HepG2 (cell line): ENCODE results near the gene EPC2. TPM values are rescaled to one million over a fixed set of nuclear protein-coding genes. Genes with fewer than 3 reads are reported as not detected.

Experiments used
- ATAC-seq: fragments of 200-7000 bp; cut with Tn5 transposase; 3 replicates; pipeline ENCODE4 v1.9.1; 2020; ENCODE audit warnings: mild to moderate bottlenecking, moderate library complexity
- BruUV-seq: library from RNA; stranded (reverse); fragments of 400-500 nt; replicated peaks from 2 replicates; lab custom pipeline; 2021; lab: Mats Ljungman, UMichigan
- CTCF ChIA-PET: fragments of 300-600 bp; formaldehyde crosslinking; extraction: SDS; loops from one replicate; lab custom pipeline; 2021; ENCODE audit warnings: low total read pairs, inconsistent platforms, low intra/inter-chr PET ratio; lab: Yijun Ruan, JAX
- POLR2A ChIA-PET: fragments of 350-600 bp; sonication (Branson Sonifier 250); formaldehyde crosslinking; loops from one replicate; lab custom pipeline; 2020; ENCODE audit warnings: antibody characterized with exemption, inconsistent platforms; lab: Yijun Ruan, JAX
- DNase-seq: peaks from one replicate; pipeline ENCODE4 v3.0.0-alpha.2; 2015; ENCODE audit warnings: low spot score
- FAIRE-seq: peaks from 3 replicates; lab custom pipeline; 2011; peaks lifted over from hg19 to GRCh38; lab: Jason Lieb, UNC
- H2AFZ ChIP-seq: one replicate; pipeline ENCODE4 v1.6.1; 2011; ENCODE audit warnings: low read length, inconsistent platforms
- H3K27ac ChIP-seq: fragments of 300-600 bp; 3 replicates; pipeline ENCODE4 v1.8.0; 2011; ENCODE audit warnings: mixed run types, mild to moderate bottlenecking, mixed read lengths, low read length, inconsistent platforms; ENCODE audit not compliant: insufficient read depth; ENCODE audit errors: extremely low read length
- H3K27me3 ChIP-seq, 2 experiments: fragments of 200-600 bp in 1 of 2; 2 replicates in 1 of 2; 3 replicates in 1 of 2; pipeline versions ENCODE4 v1.6.0 to v1.8.0; 2011; ENCODE audit warnings: low read length in 2 of 2, mild to moderate bottlenecking in 2 of 2, moderate library complexity in 2 of 2, inconsistent platforms in 1 of 2; ENCODE audit not compliant: insufficient read depth in 2 of 2, control insufficient read depth in 1 of 2
- H3K36me3 ChIP-seq, 2 experiments: fragments of 200-600 bp in 1 of 2; replicated peaks in 1 of 2; 2 replicates in 1 of 2; 3 replicates in 1 of 2; pipeline versions ENCODE4 v1.5.1 to v1.8.0; 2011; ENCODE audit warnings: low read length in 2 of 2, inconsistent platforms in 1 of 2; ENCODE audit not compliant: insufficient read depth in 2 of 2, control insufficient read depth in 1 of 2
- H3K4me1 ChIP-seq: 2 replicates; pipeline ENCODE4 v1.5.1; 2012; ENCODE audit warnings: low read length, inconsistent platforms; ENCODE audit not compliant: insufficient read depth
- H3K4me2 ChIP-seq: 2 replicates; pipeline ENCODE4 v1.6.0; 2011; ENCODE audit warnings: low read depth, low read length, inconsistent platforms
- H3K4me3 ChIP-seq, 3 experiments: fragments of 200-600 bp in 1 of 3; sonication (generic), shearing (Covaris generic) in 1 of 3; replicated peaks in 1 of 3; 2 replicates each; pipeline ENCODE4 v1.5.1; 2011 to 2016; ENCODE audit warnings: low read length in 3 of 3, inconsistent platforms in 2 of 3, low read depth in 2 of 3, mild to moderate bottlenecking in 2 of 3, control low read depth in 1 of 3, mixed read lengths in 1 of 3; ENCODE audit not compliant: insufficient read depth in 1 of 3
- H3K79me2 ChIP-seq: one replicate; pipeline ENCODE4 v1.6.1; 2011; ENCODE audit warnings: low read length, inconsistent platforms; ENCODE audit not compliant: insufficient read depth
- H3K9ac ChIP-seq: 2 replicates; pipeline ENCODE4 v1.6.0; 2011; ENCODE audit warnings: mild to moderate bottlenecking, low read depth, low read length, inconsistent platforms; ENCODE audit not compliant: insufficient read depth
- H3K9me3 ChIP-seq: 2 replicates; pipeline ENCODE4 v1.5.1; 2012; ENCODE audit warnings: mild to moderate bottlenecking, low read length
- H4K20me1 ChIP-seq: 2 replicates; pipeline ENCODE4 v1.6.0; 2011; ENCODE audit warnings: inconsistent platforms, mild to moderate bottlenecking, low read length, moderate library complexity; ENCODE audit not compliant: insufficient read depth
- BHLHE40 ChIP-seq: IDR thresholded peaks from 2 replicates; pipeline ENCODE4 v1.6.1; 2011; ENCODE audit warnings: low read length, improper control_type of control experiment
- GTF3A ChIP-seq: sonication (generic); formaldehyde crosslinking; conservative IDR thresholded peaks from 2 replicates; pipeline ENCODE4 v1.4.0; 2020; ENCODE audit warnings: mild to moderate bottlenecking, missing genetic modification reagents
- IKZF4 ChIP-seq: sonication (generic); formaldehyde crosslinking; IDR thresholded peaks from 2 replicates; pipeline ENCODE4 v1.5.1; 2020; ENCODE audit warnings: borderline replicate concordance, mild to moderate bottlenecking, low read depth, missing genetic modification reagents; ENCODE audit errors: not compliant biosample characterization
- SMYD3 ChIP-seq: sonication (generic); formaldehyde crosslinking; IDR thresholded peaks from 2 replicates; pipeline ENCODE4 v1.8.1; 2023; ENCODE audit warnings: mild to moderate bottlenecking, missing genetic modification reagents
- ZBTB26 ChIP-seq: IDR thresholded peaks from 2 replicates; pipeline ENCODE4 v1.6.1; 2016; ENCODE audit warnings: missing compliant biosample characterization, missing genetic modification reagents, borderline replicate concordance
- ZBTB4 ChIP-seq: sonication (generic); formaldehyde crosslinking; IDR thresholded peaks from 2 replicates; pipeline ENCODE4 v1.4.0; 2020; ENCODE audit warnings: missing genetic modification reagents, mild to moderate bottlenecking, borderline replicate concordance
- ZC3H13 ChIP-seq: sonication (generic); formaldehyde crosslinking; IDR thresholded peaks from 2 replicates; pipeline ENCODE4 v1.8.1; 2023; ENCODE audit warnings: mild to moderate bottlenecking, missing genetic modification reagents, moderate library complexity
- ZKSCAN1 ChIP-seq: fragments of 150-350 bp; IDR thresholded peaks from 2 replicates; pipeline ENCODE4 v1.6.1; 2014; ENCODE audit warnings: low read length
- ZNF138 ChIP-seq: sonication (generic); formaldehyde crosslinking; IDR thresholded peaks from 2 replicates; pipeline ENCODE4 v1.5.0; 2020; ENCODE audit warnings: mild to moderate bottlenecking, low read depth, missing genetic modification reagents
- ZNF350 ChIP-seq: sonication (generic); formaldehyde crosslinking; IDR thresholded peaks from 2 replicates; pipeline ENCODE4 v1.4.0; 2020; ENCODE audit warnings: mild to moderate bottlenecking, low read depth, missing genetic modification reagents, borderline replicate concordance
- ZNF557 ChIP-seq: sonication (generic); formaldehyde crosslinking; IDR thresholded peaks from 2 replicates; pipeline ENCODE4 v1.4.0; 2020; ENCODE audit warnings: missing genetic modification reagents
- WGBS: methylation state at CpG from one replicate; pipeline ENCODE4 v1.1.6; 2017; ENCODE audit warnings: low lambda C conversion rate; 5-methylcytosine and 5-hydroxymethylcytosine counted together
- in situ Hi-C: cut with HindIII; loops from 2 replicates; pipeline ENCODE4 v1.10.0; 2017; ENCODE audit warnings: low pct_unique_long_range_greater_than_20kb; ENCODE audit not compliant: extremely low pct_ligation_motif_present
- intact Hi-C: fragments of 100-400 bp; cut with micrococcal nuclease; formaldehyde crosslinking; loops from one replicate; pipeline ENCODE4 v1.10.0; 2022; ENCODE audit not compliant: unreplicated experiment
- polyA plus RNA-seq, 8 experiments: library from polyadenylated mRNA; depleted of rRNA in 3 of 8; stranded (reverse) in 7 of 8; unstranded in 1 of 8; fragments of >200 nt; fragmentation: Illumina TruSeq in 4 of 8; extraction: Trizol in 4 of 8; gene quantifications; 2 replicates each; pipeline versions ENCODE4 v1.2.1 to v1.2.3, GENCODE V29; 2011 to 2016; ENCODE audit warnings: low read depth in 4 of 8, missing spikeins in 1 of 8, mixed read lengths in 1 of 8; ENCODE audit not compliant: insufficient read depth in 1 of 8
- total RNA-seq, 5 experiments: library from RNA; depleted of rRNA; stranded (reverse); fragments of >200 nt; fragmentation: Illumina TruSeq; extraction: Trizol; gene quantifications; 2 replicates each; pipeline ENCODE4 v1.2.3, GENCODE V29; 2016; ENCODE audit warnings: low read depth in 1 of 5
- TF ChIP-seq, protein P1 (sequence below): sonication (generic); formaldehyde crosslinking; IDR thresholded peaks from 2 replicates; pipeline ENCODE4 v1.5.1; 2020; ENCODE audit warnings: mild to moderate bottlenecking, missing genetic modification reagents

EPC2 gene
- total and polyA plus RNA-seq, 2 of the 13 experiments (the other 11 are each of a cell fraction or from before 2014, with no cell fraction given), result 20.5 to 22.0 TPM

- Histone ChIP-seq H3K79me2 (no peaks in the 10 kb centered on the region), H3K4me3 (no peak overlapping the region), H2AFZ (no peak overlapping the region), H3K36me3 (no peaks in the 10 kb centered on the region), H3K27ac (no peak overlapping the region), H3K9ac (no peak overlapping the region), H3K9me3 (no peaks in the 10 kb centered on the region), H3K27me3 (no peaks in the 10 kb centered on the region), H4K20me1 (no peaks in the 10 kb centered on the region), H3K4me1 (no peaks in the 10 kb centered on the region), H3K4me2 (no peak overlapping the region)
- ATAC-seq, result no peak
- FAIRE-seq, result no peak
- no peak for DNase-seq
- BruUV-seq, result no TSS peak
- intact Hi-C loops, result no loop called here
- ChIA-PET CTCF (no interaction called here), POLR2A (no interaction called here)
- no peak for TF ChIP-seq ZC3H13
- no peak for TF ChIP-seq ZNF138
- no peak for TF ChIP-seq IKZF4 (CRISPR knock-in tag)
- TF ChIP-seq, protein P1, sequence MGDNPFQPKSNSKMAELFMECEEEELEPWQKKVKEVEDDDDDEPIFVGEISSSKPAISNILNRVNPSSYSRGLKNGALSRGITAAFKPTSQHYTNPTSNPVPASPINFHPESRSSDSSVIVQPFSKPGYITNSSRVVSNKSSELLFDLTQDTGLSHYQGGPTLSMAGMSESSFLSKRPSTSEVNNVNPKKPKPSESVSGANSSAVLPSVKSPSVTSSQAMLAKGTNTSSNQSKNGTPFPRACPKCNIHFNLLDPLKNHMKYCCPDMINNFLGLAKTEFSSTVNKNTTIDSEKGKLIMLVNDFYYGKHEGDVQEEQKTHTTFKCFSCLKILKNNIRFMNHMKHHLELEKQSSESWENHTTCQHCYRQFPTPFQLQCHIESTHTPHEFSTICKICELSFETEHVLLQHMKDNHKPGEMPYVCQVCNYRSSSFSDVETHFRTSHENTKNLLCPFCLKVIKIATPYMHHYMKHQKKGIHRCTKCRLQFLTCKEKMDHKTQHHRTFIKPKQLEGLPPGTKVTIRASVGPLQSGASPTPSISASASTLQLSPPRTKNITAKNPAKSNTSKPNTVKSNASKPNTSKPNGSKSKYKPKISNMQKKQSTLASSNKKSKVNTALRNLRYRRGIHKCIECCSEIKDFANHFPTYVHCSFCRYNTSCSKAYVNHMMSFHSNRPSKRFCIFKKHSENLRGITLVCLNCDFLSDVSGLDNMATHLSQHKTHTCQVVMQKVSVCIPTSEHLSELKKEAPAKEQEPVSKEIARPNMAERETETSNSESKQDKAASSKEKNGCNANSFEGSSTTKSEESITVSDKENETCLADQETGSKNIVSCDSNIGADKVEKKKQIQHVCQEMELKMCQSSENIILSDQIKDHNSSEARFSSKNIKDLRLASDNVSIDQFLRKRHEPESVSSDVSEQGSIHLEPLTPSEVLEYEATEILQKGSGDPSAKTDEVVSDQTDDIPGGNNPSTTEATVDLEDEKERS (CRISPR knock-in tag), result no peak
- no peak for TF ChIP-seq ZNF350
- TF ChIP-seq GTF3A, result no peak
- no peak for TF ChIP-seq BHLHE40
- no peak for TF ChIP-seq ZBTB4 (CRISPR knock-in tag)
- TF ChIP-seq SMYD3 (CRISPR knock-in tag), result no peak
- no peak for TF ChIP-seq ZNF557
- no peak for TF ChIP-seq ZBTB26 (CRISPR knock-in tag)
- TF ChIP-seq ZKSCAN1, result no peak
- in situ Hi-C loops, result no loop called here
- WGBS, result 33% methylated on average over 3 of the region's 3 CpGs
Observed at GRCh38 chr2:148796735-148797512, 152.4 kb downstream of the EPC2 start.
